NCI-H1092 (cell line): Measurements from ENCODE around the gene C9orf50.
"Not testable (repeated sequence)": the region's sequence is repeated elsewhere in the genome, so short reads cannot be mapped to it uniquely, and the experiment has no call there.

Experiments used
- DNase-seq: peaks from one replicate; lab custom pipeline; 2025; lab: John Stamatoyannopoulos, UW

The C9orf50 gene

DNA sequence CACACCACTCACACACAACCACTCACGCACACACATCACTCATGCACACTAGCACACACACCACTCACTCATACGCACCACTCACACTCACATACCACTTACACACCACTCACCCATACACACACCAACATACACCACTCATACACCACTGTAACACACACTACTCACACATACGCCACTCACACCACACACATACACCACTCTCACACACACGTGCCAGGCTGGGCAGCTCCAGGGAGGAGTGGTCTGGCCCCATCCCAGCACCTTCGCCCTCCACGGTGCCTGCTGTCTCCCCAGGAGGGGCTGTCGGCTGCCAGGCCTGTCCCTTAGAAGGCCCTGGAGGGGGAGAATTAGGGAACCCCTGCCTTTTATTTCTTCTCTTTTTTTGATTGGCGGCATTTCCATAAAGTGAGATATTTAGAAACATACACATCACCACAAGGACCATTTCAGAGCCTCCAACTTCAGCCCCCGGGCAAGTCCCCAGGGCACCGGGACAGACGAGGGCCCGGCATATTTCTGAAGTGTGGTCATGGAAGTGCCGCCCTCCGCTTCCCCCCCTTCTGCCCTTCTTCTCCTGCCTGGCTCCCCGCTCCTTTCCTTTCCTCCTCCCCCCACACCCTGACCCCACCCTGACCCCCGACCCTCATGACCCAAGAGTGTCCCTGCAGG lies 27.3 kb upstream of the C9orf50 start:
- no peak for DNase-seq

DNA sequence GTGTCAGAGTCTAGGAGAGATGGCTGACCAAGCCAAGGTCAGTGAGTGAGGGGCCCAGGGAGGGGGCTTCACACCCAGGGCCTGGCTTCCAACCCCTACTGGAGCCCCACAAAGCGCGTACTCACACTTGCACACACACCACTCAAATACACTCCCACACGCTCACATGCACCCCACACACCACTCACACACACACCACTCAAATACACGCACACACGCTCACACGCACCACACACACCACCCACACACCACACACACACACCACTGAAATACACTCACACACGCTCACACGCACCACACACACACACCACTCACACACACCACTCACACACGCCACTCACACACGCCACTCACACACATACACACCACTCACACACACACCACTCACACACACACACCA lies 26.7 kb upstream of the C9orf50 start:
- DNase-seq: no peak

- DNase-seq: no peak
Measured at GRCh38 chr9:129646654-129647053, 25.8 kb upstream of the C9orf50 start.

GRCh38 chr9:129646252-129646651 lies 25.4 kb upstream of the C9orf50 start:
- DNase-seq: no peak

- no peak for DNase-seq
Measured at GRCh38 chr9:129644902-129645301, 24.0 kb upstream of the C9orf50 start.

- DNase-seq: no peak
Measured at GRCh38 chr9:129644365-129644764, 23.5 kb upstream of the C9orf50 start.

DNA sequence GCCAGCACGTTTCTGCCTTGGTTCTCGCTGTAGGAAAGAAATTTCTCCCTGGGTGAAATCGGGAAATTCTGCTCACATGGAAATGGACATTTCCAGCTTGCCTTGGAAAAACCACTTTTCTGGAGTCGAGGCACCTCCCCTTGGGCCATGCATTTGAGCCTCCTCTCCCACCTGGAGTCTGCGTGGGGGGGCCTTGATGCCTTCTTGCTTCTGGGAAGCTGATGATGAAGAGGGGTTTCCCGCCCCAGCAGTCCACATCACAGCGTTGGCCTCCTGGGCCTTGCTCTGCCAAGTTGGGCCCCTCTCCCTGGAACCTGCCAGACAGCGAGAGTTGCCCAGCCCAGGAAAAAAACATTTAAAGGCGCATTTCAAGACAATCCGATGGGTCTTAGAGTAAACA lies 22.8 kb upstream of the C9orf50 start:
- no peak for DNase-seq

DNA sequence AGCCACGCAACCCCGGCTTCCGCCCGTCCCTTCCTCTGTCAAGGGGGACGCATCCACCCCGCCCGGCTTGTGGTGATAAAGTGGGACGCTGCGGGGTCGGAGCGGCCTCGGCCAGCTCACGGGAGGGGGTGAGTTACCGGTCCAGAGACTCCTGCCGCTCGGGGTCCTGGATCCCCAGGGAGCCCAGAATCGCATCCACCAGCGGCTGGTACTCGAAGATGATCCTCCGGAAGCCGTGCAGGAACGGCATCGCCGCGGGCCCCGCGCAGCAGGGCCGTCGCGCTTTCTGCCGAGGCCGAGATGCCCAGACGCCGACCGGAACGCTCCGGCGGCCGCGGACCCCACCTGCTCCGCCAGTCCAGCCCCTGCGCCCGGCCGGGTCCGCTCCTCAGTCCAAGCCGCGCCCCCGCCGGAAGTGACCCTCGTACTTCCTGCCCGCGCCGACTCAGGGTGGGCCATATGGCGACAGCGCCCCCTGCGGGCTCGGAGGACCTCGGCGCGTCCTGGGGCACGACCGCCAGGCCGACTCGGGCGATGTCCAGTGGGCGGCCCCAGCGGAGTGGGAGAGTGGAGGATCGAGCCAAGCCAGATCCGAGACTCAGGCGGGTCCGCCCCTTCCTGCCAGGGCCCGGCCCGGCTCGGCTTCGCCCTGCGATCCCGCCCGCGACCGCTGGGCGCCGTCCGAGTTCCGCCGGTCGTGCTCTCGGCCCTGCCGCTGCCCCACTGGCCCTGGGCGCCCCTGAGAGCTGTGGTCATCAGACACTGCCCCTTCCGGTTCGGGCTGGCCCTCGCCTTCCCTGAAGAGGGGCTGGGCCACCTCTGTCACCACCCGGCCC lies 21.1 kb upstream of the C9orf50 start, which contains the start of gene ASB6:
TSS of gene ASB6 (minus strand) at position 402 of the 836 bp plus-strand sequence. CDS start at position 250, 152 bp downstream.
- DNase-seq: peak; percentile 84

GRCh38 chr9:129640871-129641749 lies 20.2 kb upstream of the C9orf50 start:
- DNase-seq: no peak

GRCh38 chr9:129640086-129640870 lies 19.4 kb upstream of the C9orf50 start:
- DNase-seq: no peak

DNA sequence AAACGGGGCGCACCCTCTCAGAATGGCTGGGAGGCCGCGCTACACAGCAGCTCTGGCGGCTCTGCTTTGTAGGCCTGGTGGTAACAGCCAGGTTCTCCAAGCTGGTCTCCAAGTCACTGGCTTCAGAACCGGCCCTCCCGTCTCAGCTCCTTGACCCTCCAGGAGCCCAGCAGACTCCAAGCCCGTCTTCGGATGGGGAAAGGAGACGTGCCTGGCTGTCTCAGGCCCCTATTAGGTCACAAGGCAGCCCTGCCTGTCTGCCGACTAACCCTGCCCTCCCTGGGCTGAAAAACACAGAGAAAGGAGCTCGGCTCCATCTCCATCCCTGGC lies 18.8 kb upstream of the C9orf50 start:
- DNase-seq: no peak

GRCh38 chr9:129639034-129639630 lies 18.2 kb upstream of the C9orf50 start:
- no peak for DNase-seq

- no peak for DNase-seq
Measured at GRCh38 chr9:129637673-129638439, 17.0 kb upstream of the C9orf50 start.

GRCh38 chr9:129637102-129637501 lies 16.2 kb upstream of the C9orf50 start:
- no peak for DNase-seq

DNA sequence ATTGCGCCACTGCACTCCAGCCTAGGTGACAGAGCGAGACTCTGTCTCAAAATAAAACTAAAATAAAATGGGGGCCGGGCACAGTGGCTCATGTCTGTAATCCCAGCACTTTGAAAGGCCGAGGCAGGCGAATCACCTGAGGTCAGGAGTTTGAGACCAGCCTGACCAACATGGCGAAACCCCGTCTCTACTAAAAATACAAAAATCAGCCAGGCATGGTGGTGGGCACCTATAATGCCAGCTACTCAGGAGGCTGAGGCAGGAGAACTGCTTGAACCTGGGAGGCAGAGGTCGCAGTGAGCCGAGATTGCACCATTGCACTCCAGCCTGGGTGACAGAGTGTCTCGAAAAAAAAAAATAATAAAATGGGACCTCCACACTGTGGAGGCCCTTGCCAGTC lies 15.4 kb upstream of the C9orf50 start:
- DNase-seq: not testable (repeated sequence)

GRCh38 chr9:129635099-129636065 lies 14.5 kb upstream of the C9orf50 start:
- no peak for DNase-seq

DNA sequence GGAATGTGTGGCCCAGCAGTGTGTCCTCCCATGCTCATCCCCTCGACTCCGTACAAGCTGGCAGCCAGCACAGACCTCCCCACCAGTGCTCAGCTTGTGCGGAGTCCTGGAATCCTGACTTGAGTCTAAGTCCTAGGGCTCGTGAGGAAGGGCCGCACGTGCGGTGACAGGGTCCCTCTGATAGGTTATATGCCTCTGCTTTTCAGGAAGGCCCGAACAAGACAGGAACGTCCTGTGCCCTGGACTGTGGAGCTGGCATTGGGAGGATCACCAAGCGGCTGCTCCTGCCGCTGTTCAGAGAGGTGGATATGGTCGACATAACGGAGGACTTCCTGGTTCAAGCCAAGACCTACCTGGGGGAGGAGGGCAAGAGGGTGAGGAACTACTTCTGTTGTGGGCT lies 12.9 kb upstream of the C9orf50 start:
- DNase-seq: no peak

DNA sequence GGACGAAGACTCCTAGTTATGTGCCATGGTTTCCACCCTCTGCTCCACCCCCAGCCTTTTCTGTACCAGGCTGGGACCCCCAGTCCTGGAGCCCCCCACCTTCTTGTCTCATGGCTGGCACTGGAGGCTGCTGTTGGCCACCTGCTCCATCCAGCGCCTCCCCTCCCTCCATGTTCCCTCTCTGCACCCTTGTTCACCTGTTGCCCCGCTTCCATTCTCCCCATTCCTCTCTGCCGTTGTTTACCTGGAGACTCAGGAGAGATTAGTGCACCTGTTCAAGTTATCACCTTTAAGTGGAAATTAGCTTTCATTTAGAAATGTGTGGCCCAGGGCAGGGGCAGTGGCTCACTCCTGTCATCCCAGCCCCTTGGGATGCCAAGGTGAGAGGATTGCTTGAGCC lies 12.3 kb upstream of the C9orf50 start:
- DNase-seq: no peak

GRCh38 chr9:129632460-129632859 lies 11.6 kb upstream of the C9orf50 start:
- DNase-seq: no peak
